PFSK-1 (cell line): ENCODE data around the gene PGAP3.

Experiments used
- FOXP2 ChIP-seq: optimal IDR thresholded peaks from 2 replicates; pipeline ENCODE3; 2011; ENCODE audit warnings: borderline replicate concordance, control low read depth, inconsistent platforms; ENCODE audit not compliant: insufficient read depth; ENCODE audit errors: extremely low read length, extremely low read depth
- POLR2AphosphoS5 ChIP-seq: IDR thresholded peaks from 2 replicates; pipeline ENCODE4 v1.6.1; 2012; ENCODE audit warnings: low read depth, mild to moderate bottlenecking, control low read depth, low read length, moderate library complexity
- SIN3A ChIP-seq: IDR thresholded peaks from 2 replicates; pipeline ENCODE4 v1.6.1; 2012; ENCODE audit warnings: mild to moderate bottlenecking, low read length, moderate library complexity, borderline replicate concordance; ENCODE audit not compliant: insufficient read depth
- TF ChIP-seq, protein P1 (sequence below), 2 experiments: IDR thresholded peaks; 2 replicates each; pipeline versions ENCODE4 v1.6.1 to v1.8.0; 2011 to 2012; ENCODE audit warnings: low read depth in 2 of 2, low read length in 2 of 2, control low read depth in 1 of 2, inconsistent platforms in 1 of 2, mild to moderate bottlenecking in 1 of 2, moderate library complexity in 1 of 2; ENCODE audit not compliant: insufficient read depth in 1 of 2

DNA sequence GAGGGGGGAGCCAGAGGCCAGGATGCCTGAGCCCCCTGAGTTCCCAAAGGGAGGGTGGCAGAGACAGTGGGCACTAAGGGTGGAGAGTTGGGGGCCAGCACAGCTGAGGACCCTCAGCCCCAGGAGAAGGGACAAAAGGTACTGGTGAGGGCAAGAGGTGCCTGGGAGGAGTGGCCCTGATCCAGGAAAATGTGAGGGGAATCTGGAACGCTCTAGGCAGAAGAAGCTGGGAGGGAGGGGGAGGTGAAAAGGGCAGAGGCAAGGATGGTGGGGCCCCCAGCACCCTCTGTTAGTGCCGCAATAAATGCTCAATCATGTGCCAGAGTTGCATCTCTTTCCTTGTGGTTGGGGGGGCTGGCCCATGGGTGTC is 21.6 kb downstream of the PGAP3 start:
- no peak for TF ChIP-seq POLR2AphosphoS5
- TF ChIP-seq, protein P1, sequence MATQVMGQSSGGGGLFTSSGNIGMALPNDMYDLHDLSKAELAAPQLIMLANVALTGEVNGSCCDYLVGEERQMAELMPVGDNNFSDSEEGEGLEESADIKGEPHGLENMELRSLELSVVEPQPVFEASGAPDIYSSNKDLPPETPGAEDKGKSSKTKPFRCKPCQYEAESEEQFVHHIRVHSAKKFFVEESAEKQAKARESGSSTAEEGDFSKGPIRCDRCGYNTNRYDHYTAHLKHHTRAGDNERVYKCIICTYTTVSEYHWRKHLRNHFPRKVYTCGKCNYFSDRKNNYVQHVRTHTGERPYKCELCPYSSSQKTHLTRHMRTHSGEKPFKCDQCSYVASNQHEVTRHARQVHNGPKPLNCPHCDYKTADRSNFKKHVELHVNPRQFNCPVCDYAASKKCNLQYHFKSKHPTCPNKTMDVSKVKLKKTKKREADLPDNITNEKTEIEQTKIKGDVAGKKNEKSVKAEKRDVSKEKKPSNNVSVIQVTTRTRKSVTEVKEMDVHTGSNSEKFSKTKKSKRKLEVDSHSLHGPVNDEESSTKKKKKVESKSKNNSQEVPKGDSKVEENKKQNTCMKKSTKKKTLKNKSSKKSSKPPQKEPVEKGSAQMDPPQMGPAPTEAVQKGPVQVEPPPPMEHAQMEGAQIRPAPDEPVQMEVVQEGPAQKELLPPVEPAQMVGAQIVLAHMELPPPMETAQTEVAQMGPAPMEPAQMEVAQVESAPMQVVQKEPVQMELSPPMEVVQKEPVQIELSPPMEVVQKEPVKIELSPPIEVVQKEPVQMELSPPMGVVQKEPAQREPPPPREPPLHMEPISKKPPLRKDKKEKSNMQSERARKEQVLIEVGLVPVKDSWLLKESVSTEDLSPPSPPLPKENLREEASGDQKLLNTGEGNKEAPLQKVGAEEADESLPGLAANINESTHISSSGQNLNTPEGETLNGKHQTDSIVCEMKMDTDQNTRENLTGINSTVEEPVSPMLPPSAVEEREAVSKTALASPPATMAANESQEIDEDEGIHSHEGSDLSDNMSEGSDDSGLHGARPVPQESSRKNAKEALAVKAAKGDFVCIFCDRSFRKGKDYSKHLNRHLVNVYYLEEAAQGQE (IDR thresholded peaks at IDR 0.05; ENCODE audit: insufficient read depth in 1 of 2, low read depth in 2 of 2, low read length in 2 of 2) = no peak
- TF ChIP-seq SIN3A = no peak
- no peak for TF ChIP-seq FOXP2
